Astrocyte of the spinal cord (primary cell): ENCODE results near the gene EXOC4.

Source experiments
- DNase-seq: peaks from one replicate; pipeline ENCODE4 v3.0.0; 2011; ENCODE audit warnings: low read depth, low spot score
- H3K4me3 ChIP-seq: 2 replicates; pipeline ENCODE4 v1.5.1; 2011; ENCODE audit warnings: low read depth, mild to moderate bottlenecking, low read length, moderate library complexity
- in situ Hi-C: cut with HindIII; loops from 2 replicates; pipeline ENCODE4 v1.10.0; 2017; ENCODE audit warnings: low sequenced_read_pairs
- TF ChIP-seq, protein P1 (sequence below): IDR thresholded peaks from 2 replicates; pipeline ENCODE4 v1.5.1; 2012; ENCODE audit warnings: low read depth, mild to moderate bottlenecking, low read length, inconsistent platforms

The EXOC4 gene

DNA sequence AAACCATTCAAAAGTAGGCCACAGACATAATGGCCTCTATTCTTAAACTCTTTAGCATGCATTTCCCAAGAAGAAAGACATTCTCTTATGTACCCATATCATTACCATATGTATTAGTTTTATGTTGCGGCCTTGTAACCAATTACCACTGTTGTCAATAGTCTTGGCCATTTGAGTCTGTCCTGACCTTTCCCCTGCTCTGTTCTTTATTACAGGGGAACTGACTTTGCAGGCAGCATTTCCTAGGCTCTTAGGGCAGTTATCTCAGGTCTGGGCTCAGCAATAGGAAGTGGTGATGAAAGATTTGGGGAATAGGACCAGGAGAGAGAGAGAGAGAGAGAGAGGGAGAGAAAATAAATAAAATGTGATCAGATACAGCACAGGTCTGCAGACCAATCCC lies 679.7 kb downstream of the EXOC4 start:
- in situ Hi-C loops, result no loop called here
- no peak for DNase-seq
- TF ChIP-seq, protein P1, sequence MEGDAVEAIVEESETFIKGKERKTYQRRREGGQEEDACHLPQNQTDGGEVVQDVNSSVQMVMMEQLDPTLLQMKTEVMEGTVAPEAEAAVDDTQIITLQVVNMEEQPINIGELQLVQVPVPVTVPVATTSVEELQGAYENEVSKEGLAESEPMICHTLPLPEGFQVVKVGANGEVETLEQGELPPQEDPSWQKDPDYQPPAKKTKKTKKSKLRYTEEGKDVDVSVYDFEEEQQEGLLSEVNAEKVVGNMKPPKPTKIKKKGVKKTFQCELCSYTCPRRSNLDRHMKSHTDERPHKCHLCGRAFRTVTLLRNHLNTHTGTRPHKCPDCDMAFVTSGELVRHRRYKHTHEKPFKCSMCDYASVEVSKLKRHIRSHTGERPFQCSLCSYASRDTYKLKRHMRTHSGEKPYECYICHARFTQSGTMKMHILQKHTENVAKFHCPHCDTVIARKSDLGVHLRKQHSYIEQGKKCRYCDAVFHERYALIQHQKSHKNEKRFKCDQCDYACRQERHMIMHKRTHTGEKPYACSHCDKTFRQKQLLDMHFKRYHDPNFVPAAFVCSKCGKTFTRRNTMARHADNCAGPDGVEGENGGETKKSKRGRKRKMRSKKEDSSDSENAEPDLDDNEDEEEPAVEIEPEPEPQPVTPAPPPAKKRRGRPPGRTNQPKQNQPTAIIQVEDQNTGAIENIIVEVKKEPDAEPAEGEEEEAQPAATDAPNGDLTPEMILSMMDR, result no peak
- H3K4me3 ChIP-seq, result no peak overlapping the region

DNA sequence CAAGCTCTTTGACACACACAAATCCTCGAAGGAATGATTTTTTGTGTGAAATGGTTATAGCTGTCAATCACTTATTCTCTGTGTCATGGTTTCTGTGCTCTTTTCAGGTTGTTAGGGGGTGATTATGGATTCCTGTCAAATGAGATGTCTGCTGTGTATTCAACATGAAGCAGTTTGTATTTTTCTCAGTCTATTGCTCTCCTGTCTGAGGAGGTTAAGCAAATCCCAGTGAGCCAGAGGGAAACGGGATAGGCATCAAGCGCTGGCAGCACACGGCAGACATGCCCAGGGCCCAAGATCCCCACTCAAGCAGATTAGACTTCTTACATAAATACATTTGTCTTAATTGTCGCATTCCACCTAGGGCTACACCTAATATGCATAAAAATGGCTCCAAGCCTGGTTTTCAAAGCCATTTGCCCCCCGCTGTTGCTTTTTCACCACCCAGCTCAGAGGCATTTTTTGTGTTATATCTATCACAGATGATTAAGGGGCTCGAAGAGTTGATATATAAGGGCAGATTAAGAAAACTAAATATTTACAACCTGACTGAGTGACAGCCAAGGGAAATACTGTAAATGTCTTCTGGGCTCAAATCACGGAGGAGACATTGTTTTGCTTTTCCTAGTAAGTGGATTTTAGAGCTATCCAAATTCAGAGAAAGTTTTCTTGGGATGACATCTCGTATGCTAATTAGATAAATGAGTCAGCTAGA lies 681.5 kb downstream of the EXOC4 start:
- DNase-seq, result peak; percentile 1
- in situ Hi-C loops, result no loop called here
- TF ChIP-seq, protein P1, result no peak
- H3K4me3 ChIP-seq, result no peak overlapping the region

GRCh38 chr7:133934977-133935330 lies 682.1 kb downstream of the EXOC4 start:
- in situ Hi-C loops, result no loop called here
- DNase-seq, result no peak
- TF ChIP-seq, protein P1, result no peak
- no peak overlapping the region for H3K4me3 ChIP-seq

GRCh38 chr7:133936074-133936473 lies 683.2 kb downstream of the EXOC4 start:
- DNase-seq, result no peak
- in situ Hi-C loops, result no loop called here
- TF ChIP-seq, protein P1, result no peak
- H3K4me3 ChIP-seq, result no peak overlapping the region

DNA sequence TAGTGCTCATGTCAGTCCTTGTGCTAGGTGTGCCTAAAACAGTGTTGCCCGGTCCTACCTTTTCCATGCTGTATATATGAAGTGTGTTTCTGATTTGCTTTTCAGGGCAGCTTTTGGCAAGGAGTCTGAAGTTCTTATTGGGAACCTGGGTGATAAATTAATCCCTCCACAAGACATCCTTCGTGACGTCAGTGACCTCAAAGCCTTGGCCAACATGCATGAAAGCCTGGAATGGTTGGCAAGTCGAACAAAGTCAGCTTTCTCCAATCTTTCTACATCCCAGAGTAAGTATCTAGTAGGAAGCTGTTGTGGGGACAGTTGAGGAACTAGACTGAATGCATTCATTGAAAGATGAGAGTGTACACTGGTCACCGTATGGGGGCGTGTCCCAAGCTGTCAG lies 684.9 kb downstream of the EXOC4 start:
- TF ChIP-seq, protein P1, result no peak
- in situ Hi-C loops, result no loop called here
- H3K4me3 ChIP-seq, result no peak overlapping the region
- DNase-seq, result no peak

DNA sequence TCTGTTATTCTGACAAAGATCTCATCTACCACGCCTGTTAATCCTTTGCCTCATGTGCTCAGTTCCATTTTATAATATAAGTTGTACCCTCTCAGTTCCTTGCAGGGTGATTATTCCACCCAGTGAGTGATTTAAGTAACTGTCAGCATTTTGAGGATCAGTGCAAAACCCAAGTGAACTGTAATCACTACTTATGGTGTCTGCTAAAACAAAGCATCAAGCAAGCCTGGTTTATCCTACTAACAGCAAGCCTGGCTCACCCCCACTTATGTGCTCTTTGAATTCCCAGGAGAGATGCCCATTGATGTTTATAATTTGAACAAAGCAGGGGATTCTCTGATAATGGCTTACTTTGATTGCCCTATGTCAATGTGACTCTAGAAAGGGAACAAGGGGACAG lies 687.5 kb downstream of the EXOC4 start:
- in situ Hi-C loops, result no loop called here
- TF ChIP-seq, protein P1, result no peak
- no peak for DNase-seq
- no peak overlapping the region for H3K4me3 ChIP-seq
